ENCODE data around the gene ALX4.

DNA sequence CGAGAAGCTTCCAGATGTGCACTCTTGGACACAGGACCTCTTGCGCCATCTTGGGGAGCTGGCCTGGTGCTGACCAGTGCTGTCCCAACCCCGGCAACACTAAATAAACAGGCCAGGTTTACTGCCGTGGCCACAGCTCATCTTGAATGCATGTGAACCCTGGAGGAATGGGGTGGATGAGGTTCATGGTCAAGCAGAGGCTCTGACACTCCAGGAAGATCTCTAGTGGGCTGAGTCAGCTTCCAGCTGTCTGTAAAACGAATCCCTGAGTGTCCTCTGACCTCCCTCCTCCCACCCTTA lies 51.8 kb downstream of the ALX4 start:
- TF ChIP-seq POLR2AphosphoS5 (IDR thresholded peaks at IDR 0.05; ENCODE audit: insufficient read depth in 1 of 2, low read depth in 1 of 2) (no peak), POLR2A (IDR thresholded peaks at IDR 0.05) (no peak)
- TF ChIP-seq, protein P1, sequence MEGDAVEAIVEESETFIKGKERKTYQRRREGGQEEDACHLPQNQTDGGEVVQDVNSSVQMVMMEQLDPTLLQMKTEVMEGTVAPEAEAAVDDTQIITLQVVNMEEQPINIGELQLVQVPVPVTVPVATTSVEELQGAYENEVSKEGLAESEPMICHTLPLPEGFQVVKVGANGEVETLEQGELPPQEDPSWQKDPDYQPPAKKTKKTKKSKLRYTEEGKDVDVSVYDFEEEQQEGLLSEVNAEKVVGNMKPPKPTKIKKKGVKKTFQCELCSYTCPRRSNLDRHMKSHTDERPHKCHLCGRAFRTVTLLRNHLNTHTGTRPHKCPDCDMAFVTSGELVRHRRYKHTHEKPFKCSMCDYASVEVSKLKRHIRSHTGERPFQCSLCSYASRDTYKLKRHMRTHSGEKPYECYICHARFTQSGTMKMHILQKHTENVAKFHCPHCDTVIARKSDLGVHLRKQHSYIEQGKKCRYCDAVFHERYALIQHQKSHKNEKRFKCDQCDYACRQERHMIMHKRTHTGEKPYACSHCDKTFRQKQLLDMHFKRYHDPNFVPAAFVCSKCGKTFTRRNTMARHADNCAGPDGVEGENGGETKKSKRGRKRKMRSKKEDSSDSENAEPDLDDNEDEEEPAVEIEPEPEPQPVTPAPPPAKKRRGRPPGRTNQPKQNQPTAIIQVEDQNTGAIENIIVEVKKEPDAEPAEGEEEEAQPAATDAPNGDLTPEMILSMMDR (IDR thresholded peaks at IDR 0.05), result no peak
